Neural crest cell (in vitro differentiated cells): Measurements from ENCODE around the gene ZKSCAN8. TPM values are rescaled to one million over a fixed set of nuclear protein-coding genes. Genes with fewer than 3 reads are reported as not detected.

ENCODE experiments used
- DNase-seq: peaks from one replicate; pipeline ENCODE4 v3.0.0; 2021; ENCODE audit warnings: low read depth, mixed read lengths, low spot score
- H3K27ac Mint-ChIP-seq: one replicate; pipeline ENCODE4 v1.8.0; 2021; ENCODE audit warnings: mild to moderate bottlenecking, mixed read lengths; ENCODE audit not compliant: unreplicated experiment
- H3K27me3 Mint-ChIP-seq: 2 replicates; pipeline ENCODE4 v1.8.0; 2021; ENCODE audit warnings: low read depth, mild to moderate bottlenecking, mixed read lengths
- H3K36me3 Mint-ChIP-seq: 2 replicates; pipeline ENCODE4 v1.8.0; 2021; ENCODE audit warnings: low read depth, mild to moderate bottlenecking, mixed read lengths
- H3K4me1 Mint-ChIP-seq: 2 replicates; pipeline ENCODE4 v1.8.0; 2021; ENCODE audit warnings: mixed read lengths
- H3K4me3 Mint-ChIP-seq: one replicate; pipeline ENCODE4 v1.8.0; 2021; ENCODE audit warnings: mild to moderate bottlenecking, mixed read lengths
- H3K9me3 Mint-ChIP-seq: 2 replicates; pipeline ENCODE4 v1.8.0; 2021; ENCODE audit warnings: mixed read lengths
- CTCF ChIP-seq: fragments of 200-600 bp; sonication (generic); conservative IDR thresholded peaks from 2 replicates; pipeline ENCODE4 v1.5.0; 2021; ENCODE audit warnings: antibody characterized with exemption, mild to moderate bottlenecking
- total RNA-seq: library from RNA; stranded (reverse); gene quantifications from 2 replicates; pipeline ENCODE4 v1.2.1, GENCODE V29; 2021

ZKSCAN8 gene
- total RNA-seq, 1 donor from 2014 or later: 37.9 TPM

- DNase-seq: no peak
- Mint-ChIP-seq H3K4me3 (peak overlapping the region; percentile 96), H3K27me3 (peaks cover 4% of the 10 kb centered on the region), H3K9me3 (no peaks in the 10 kb centered on the region), H3K4me1 (peaks cover 51% of the 10 kb centered on the region), H3K36me3 (peaks cover 5% of the 10 kb centered on the region), H3K27ac (no peak overlapping the region)
- TF ChIP-seq CTCF: no peak
Observed at GRCh38 chr6:28135393-28135792, 6.3 kb upstream of the ZKSCAN8 start.

GRCh38 chr6:28136585-28137504, 4.8 kb upstream of the ZKSCAN8 start:
- no peak for TF ChIP-seq CTCF
- Mint-ChIP-seq H3K36me3 (peaks cover 6% of the 10 kb centered on the region), H3K27me3 (peaks cover 11% of the 10 kb centered on the region), H3K4me3 (peak overlapping the region; percentile 96), H3K27ac (peak overlapping the region; percentile 95), H3K9me3 (no peaks in the 10 kb centered on the region), H3K4me1 (peaks cover 58% of the 10 kb centered on the region)
- DNase-seq: peak; percentile 75

- H3K4me3 Mint-ChIP-seq: peak overlapping the region; percentile 96
- no peak for TF ChIP-seq CTCF
- H3K9me3 Mint-ChIP-seq: no peaks in the 10 kb centered on the region
- peaks cover 62% of the 10 kb centered on the region for H3K4me1 Mint-ChIP-seq
- H3K36me3 Mint-ChIP-seq: peaks cover 7% of the 10 kb centered on the region
- peaks cover 11% of the 10 kb centered on the region for H3K27me3 Mint-ChIP-seq
- peak overlapping the region; percentile 95 for H3K27ac Mint-ChIP-seq
- DNase-seq: no peak
Observed at GRCh38 chr6:28137505-28137981, 4.1 kb upstream of the ZKSCAN8 start.

- Mint-ChIP-seq H3K27me3 (peaks cover 11% of the 10 kb centered on the region), H3K27ac (no peak overlapping the region), H3K9me3 (no peaks in the 10 kb centered on the region), H3K36me3 (peaks cover 7% of the 10 kb centered on the region), H3K4me1 (peaks cover 56% of the 10 kb centered on the region), H3K4me3 (peak overlapping the region; percentile 84)
- no peak for TF ChIP-seq CTCF
- no peak for DNase-seq
Observed at GRCh38 chr6:28139860-28140543, 1.7 kb upstream of the ZKSCAN8 start.

GRCh38 chr6:28140616-28141015, 1.1 kb upstream of the ZKSCAN8 start:
- H3K27me3 Mint-ChIP-seq: peaks cover 11% of the 10 kb centered on the region
- H3K36me3 Mint-ChIP-seq: peaks cover 9% of the 10 kb centered on the region
- peaks cover 51% of the 10 kb centered on the region for H3K4me1 Mint-ChIP-seq
- H3K9me3 Mint-ChIP-seq: no peaks in the 10 kb centered on the region
- no peak for DNase-seq
- H3K4me3 Mint-ChIP-seq: peak overlapping the region; percentile 99
- H3K27ac Mint-ChIP-seq: no peak overlapping the region
- no peak for TF ChIP-seq CTCF
